GM18511 (cell line): Measurements from ENCODE around the gene MISP3.

Experiments
- ATAC-seq: cut with Tn5 transposase; IDR thresholded peaks from one replicate; pipeline ENCODE4 v1.9.1; 2021; ENCODE audit warnings: mild to moderate bottlenecking, moderate library complexity; ENCODE audit not compliant: unreplicated experiment

Gene MISP3

GRCh38 chr19:14119146-14119545 is 46.6 kb downstream of the MISP3 start:
- ATAC-seq: no peak

- ATAC-seq: no peak
Measured at GRCh38 chr19:14119644-14120496, 47.3 kb downstream of the MISP3 start.

- ATAC-seq: no peak
Measured at GRCh38 chr19:14120497-14120780, 47.9 kb downstream of the MISP3 start.

- ATAC-seq: no peak
Measured at GRCh38 chr19:14122924-14123323, 50.3 kb downstream of the MISP3 start.
